Endodermal cell (in vitro differentiated cells): ENCODE data around the gene PLEKHG5. TPM values are rescaled to one million over a fixed set of nuclear protein-coding genes. Genes with fewer than 3 reads are reported as not detected.

Source experiments
- DNase-seq: peaks from one replicate; pipeline ENCODE4 v3.0.0-alpha.2; 2017
- H3K27ac ChIP-seq: 2 replicates; pipeline ENCODE4 v1.5.1; 2013; ENCODE audit warnings: mild to moderate bottlenecking, low read depth, low read length, moderate library complexity
- H3K27me3 ChIP-seq: 2 replicates; pipeline ENCODE4 v1.6.1; 2013; ENCODE audit warnings: mild to moderate bottlenecking, low read length, moderate library complexity; ENCODE audit not compliant: insufficient read depth, control insufficient read depth, poor library complexity, severe bottlenecking
- H3K36me3 ChIP-seq: 2 replicates; pipeline ENCODE4 v1.7.0; 2013; ENCODE audit warnings: mild to moderate bottlenecking, low read length, moderate library complexity; ENCODE audit not compliant: control insufficient read depth, insufficient read depth
- H3K4me1 ChIP-seq: one replicate; pipeline ENCODE4 v1.7.0; 2013; ENCODE audit warnings: low read length; ENCODE audit not compliant: control insufficient read depth, insufficient read depth
- H3K4me3 ChIP-seq: 2 replicates; pipeline ENCODE4 v1.5.1; 2013; ENCODE audit warnings: mild to moderate bottlenecking, low read length, moderate library complexity
- H3K9ac ChIP-seq: 2 replicates; pipeline ENCODE4 v1.6.1; 2013; ENCODE audit warnings: mild to moderate bottlenecking, low read length, moderate library complexity; ENCODE audit not compliant: poor library complexity, severe bottlenecking; ENCODE audit errors: extremely low read depth
- H3K9me3 ChIP-seq: 2 replicates; pipeline ENCODE4 v1.6.1; 2013; ENCODE audit warnings: mild to moderate bottlenecking, low read length, moderate library complexity; ENCODE audit not compliant: control insufficient read depth
- H3K27ac Mint-ChIP-seq: 2 replicates; pipeline ENCODE4 v1.8.0; 2020; ENCODE audit warnings: mixed read lengths
- H3K27me3 Mint-ChIP-seq: 2 replicates; pipeline ENCODE4 v1.8.0; 2021; ENCODE audit warnings: mild to moderate bottlenecking, mixed read lengths; ENCODE audit not compliant: insufficient read depth
- H3K36me3 Mint-ChIP-seq: 2 replicates; pipeline ENCODE4 v1.8.0; 2020; ENCODE audit warnings: low read depth, mixed read lengths
- H3K4me1 Mint-ChIP-seq: 2 replicates; pipeline ENCODE4 v1.8.0; 2020; ENCODE audit warnings: mixed read lengths
- H3K4me3 Mint-ChIP-seq: 2 replicates; pipeline ENCODE4 v1.8.0; 2020; ENCODE audit warnings: mild to moderate bottlenecking, moderate library complexity, mixed read lengths
- H3K9me3 Mint-ChIP-seq: 2 replicates; pipeline ENCODE4 v1.8.0; 2020; ENCODE audit warnings: mild to moderate bottlenecking, mixed read lengths
- CTCF ChIP-seq: fragments of 200-600 bp; sonication (generic); conservative IDR thresholded peaks from 2 replicates; pipeline ENCODE4 v1.5.0; 2021; ENCODE audit warnings: antibody characterized with exemption, mild to moderate bottlenecking
- WGBS, 2 experiments: methylation state at CpG; one replicate each; pipeline versions ENCODE4 v1.1.5 to v1.1.7; 2013; ENCODE audit warnings: missing lambda C conversion rate in 2 of 2, mixed read lengths in 1 of 2; ENCODE audit not compliant: insufficient coverage in 1 of 2, insufficient read length in 1 of 2; 5-methylcytosine and 5-hydroxymethylcytosine counted together
- total RNA-seq, 2 donors: library from RNA; stranded (reverse); fragmentation: NEBNext Ultra II Directional in 1 of 2; extraction: Animal tissue kit (Norgen Biotek cat#: 25700) in 1 of 2; gene quantifications; 2 replicates in 1 of 2; 3 replicates in 1 of 2; pipeline ENCODE4 v1.2.1, GENCODE V29; 2021

PLEKHG5 gene
- total RNA-seq, 2 donors from 2014 or later, result 32.6 to 38.8 TPM

- H3K4me3 ChIP-seq, result no peak overlapping the region
- H3K27ac Mint-ChIP-seq, result no peak overlapping the region
- no peak overlapping the region for H3K9ac ChIP-seq
- no peaks in the 10 kb centered on the region for H3K9me3 Mint-ChIP-seq
- no peaks in the 10 kb centered on the region for H3K27me3 ChIP-seq
- H3K4me3 Mint-ChIP-seq, result peak overlapping the region; percentile 71
- no peaks in the 10 kb centered on the region for H3K9me3 ChIP-seq
- peaks cover 13% of the 10 kb centered on the region for H3K27me3 Mint-ChIP-seq
- 80 to 96% methylated on average over 1 to 7 of the region's 7 CpGs for WGBS, 2 experiments
- no peak for TF ChIP-seq CTCF
- H3K36me3 ChIP-seq, result no peaks in the 10 kb centered on the region
- peaks cover 5% of the 10 kb centered on the region for H3K36me3 Mint-ChIP-seq
- no peak for DNase-seq
- no peak overlapping the region for H3K27ac ChIP-seq
- no peaks in the 10 kb centered on the region for H3K4me1 ChIP-seq
- peaks cover 10% of the 10 kb centered on the region for H3K4me1 Mint-ChIP-seq
Observed at GRCh38 chr1:6483761-6484117, 7.7 kb downstream of the PLEKHG5 start.

GRCh38 chr1:6483017-6483760 is 8.3 kb downstream of the PLEKHG5 start:
- H3K36me3 Mint-ChIP-seq, result peaks cover 5% of the 10 kb centered on the region
- no peak overlapping the region for H3K27ac Mint-ChIP-seq
- no peaks in the 10 kb centered on the region for H3K9me3 Mint-ChIP-seq
- no peak overlapping the region for H3K4me3 ChIP-seq
- no peaks in the 10 kb centered on the region for H3K4me1 ChIP-seq
- H3K27ac ChIP-seq, result no peak overlapping the region
- no peak for TF ChIP-seq CTCF
- H3K27me3 Mint-ChIP-seq, result peaks cover 13% of the 10 kb centered on the region
- H3K27me3 ChIP-seq, result no peaks in the 10 kb centered on the region
- peak overlapping the region; percentile 71 for H3K4me3 Mint-ChIP-seq
- H3K9ac ChIP-seq, result no peak overlapping the region
- WGBS, 2 experiments, result 93 to 94% methylated on average over 8 to 14 of the region's 14 CpGs
- no peak for DNase-seq
- peaks cover 10% of the 10 kb centered on the region for H3K4me1 Mint-ChIP-seq
- no peaks in the 10 kb centered on the region for H3K36me3 ChIP-seq
- no peaks in the 10 kb centered on the region for H3K9me3 ChIP-seq

GRCh38 chr1:6481820-6482219 is 9.6 kb downstream of the PLEKHG5 start:
- no peaks in the 10 kb centered on the region for H3K4me1 ChIP-seq
- H3K9me3 Mint-ChIP-seq, result no peaks in the 10 kb centered on the region
- 93 to 94% methylated on average over 4 to 5 of the region's 5 CpGs for WGBS, 2 experiments
- no peaks in the 10 kb centered on the region for H3K27me3 ChIP-seq
- H3K4me3 Mint-ChIP-seq, result no peak overlapping the region
- H3K27ac Mint-ChIP-seq, result no peak overlapping the region
- no peak overlapping the region for H3K27ac ChIP-seq
- H3K9me3 ChIP-seq, result no peaks in the 10 kb centered on the region
- peaks cover 8% of the 10 kb centered on the region for H3K27me3 Mint-ChIP-seq
- no peaks in the 10 kb centered on the region for H3K36me3 ChIP-seq
- no peak for TF ChIP-seq CTCF
- H3K36me3 Mint-ChIP-seq, result peaks cover 5% of the 10 kb centered on the region
- H3K4me1 Mint-ChIP-seq, result peaks cover 15% of the 10 kb centered on the region
- no peak overlapping the region for H3K4me3 ChIP-seq
- no peak overlapping the region for H3K9ac ChIP-seq
- no peak for DNase-seq
